KG1 (cell line): Measurements from ENCODE around the gene ZDHHC18.
A peak's percentile ranks its signal among the peaks of the same experiment; 100 is the strongest.

Experiments used
- DNase-seq: peaks from one replicate; lab custom pipeline; 2025; lab: John Stamatoyannopoulos, UW

The ZDHHC18 gene, protein sequence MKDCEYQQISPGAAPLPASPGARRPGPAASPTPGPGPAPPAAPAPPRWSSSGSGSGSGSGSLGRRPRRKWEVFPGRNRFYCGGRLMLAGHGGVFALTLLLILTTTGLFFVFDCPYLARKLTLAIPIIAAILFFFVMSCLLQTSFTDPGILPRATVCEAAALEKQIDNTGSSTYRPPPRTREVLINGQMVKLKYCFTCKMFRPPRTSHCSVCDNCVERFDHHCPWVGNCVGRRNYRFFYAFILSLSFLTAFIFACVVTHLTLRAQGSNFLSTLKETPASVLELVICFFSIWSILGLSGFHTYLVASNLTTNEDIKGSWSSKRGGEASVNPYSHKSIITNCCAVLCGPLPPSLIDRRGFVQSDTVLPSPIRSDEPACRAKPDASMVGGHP

DNA sequence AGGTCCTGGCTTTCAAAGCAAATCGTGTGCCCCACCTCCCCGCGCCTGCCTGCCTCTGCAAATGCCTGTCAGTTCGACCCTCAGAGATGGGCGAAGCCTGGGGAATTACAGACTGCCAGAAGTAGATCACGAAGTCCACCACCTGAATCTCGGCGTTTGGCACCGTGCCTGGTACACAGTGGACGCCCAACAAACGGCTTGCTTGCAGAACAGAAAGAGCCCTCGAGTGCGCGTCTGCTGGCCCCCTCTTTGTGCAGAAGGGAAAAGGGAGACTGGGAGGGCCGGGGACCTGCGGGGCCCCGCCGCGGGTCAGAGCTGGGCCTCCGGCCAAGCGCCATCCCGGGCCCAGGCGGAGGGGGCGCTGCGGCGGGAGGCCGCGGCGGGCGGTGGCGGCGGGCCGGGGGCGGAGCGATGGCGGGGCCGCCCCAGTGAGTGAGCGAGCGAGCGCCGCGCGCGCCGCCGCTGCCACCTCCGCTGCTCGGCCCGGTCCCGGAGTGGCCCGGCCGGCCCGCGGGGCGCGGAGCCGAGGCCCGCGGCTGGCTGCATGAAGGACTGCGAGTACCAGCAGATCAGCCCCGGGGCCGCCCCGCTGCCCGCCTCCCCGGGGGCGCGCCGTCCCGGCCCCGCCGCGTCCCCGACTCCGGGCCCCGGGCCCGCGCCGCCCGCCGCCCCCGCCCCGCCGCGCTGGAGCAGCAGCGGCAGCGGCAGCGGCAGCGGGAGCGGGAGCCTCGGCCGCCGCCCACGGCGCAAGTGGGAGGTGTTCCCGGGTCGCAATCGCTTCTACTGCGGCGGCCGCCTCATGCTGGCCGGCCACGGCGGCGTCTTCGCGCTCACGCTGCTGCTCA is at the start of gene ZDHHC18:
TSS of gene ZDHHC18 (plus strand) at position 428 of the 845 bp plus-strand sequence. CDS start at position 545, 117 bp downstream.
- peak; percentile 25 for DNase-seq

DNA sequence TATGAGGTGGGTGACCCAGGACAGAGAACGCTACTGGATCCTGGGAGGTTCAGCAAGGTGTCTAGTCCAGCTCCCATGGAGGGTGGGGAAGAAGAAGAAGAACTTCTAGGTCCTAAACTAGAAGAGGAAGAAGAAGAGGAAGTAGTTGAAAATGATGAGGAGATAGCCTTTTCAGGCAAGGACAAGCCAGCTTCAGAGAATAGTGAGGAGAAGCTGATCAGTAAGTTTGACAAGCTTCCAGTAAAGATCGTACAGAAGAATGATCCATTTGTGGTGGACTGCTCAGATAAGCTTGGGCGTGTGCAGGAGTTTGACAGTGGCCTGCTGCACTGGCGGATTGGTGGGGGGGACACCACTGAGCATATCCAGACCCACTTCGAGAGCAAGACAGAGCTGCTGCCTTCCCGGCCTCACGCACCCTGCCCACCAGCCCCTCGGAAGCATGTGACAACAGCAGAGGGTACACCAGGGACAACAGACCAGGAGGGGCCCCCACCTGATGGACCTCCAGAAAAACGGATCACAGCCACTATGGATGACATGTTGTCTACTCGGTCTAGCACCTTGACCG is 47.3 kb upstream of the ZDHHC18 start:
- no peak for DNase-seq

DNA sequence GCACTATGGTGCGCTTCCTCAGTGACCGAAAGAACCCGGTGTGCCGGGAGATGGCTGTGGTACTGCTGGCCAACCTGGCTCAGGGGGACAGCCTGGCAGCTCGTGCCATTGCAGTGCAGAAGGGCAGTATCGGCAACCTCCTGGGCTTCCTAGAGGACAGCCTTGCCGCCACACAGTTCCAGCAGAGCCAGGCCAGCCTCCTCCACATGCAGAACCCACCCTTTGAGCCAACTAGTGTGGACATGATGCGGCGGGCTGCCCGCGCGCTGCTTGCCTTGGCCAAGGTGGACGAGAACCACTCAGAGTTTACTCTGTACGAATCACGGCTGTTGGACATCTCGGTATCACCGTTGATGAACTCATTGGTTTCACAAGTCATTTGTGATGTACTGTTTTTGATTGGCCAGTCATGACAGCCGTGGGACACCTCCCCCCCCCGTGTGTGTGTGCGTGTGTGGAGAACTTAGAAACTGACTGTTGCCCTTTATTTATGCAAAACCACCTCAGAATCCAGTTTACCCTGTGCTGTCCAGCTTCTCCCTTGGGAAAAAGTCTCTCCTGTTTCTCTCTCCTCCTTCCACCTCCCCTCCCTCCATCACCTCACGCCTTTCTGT is 46.0 kb upstream of the ZDHHC18 start:
- no peak for DNase-seq

DNA sequence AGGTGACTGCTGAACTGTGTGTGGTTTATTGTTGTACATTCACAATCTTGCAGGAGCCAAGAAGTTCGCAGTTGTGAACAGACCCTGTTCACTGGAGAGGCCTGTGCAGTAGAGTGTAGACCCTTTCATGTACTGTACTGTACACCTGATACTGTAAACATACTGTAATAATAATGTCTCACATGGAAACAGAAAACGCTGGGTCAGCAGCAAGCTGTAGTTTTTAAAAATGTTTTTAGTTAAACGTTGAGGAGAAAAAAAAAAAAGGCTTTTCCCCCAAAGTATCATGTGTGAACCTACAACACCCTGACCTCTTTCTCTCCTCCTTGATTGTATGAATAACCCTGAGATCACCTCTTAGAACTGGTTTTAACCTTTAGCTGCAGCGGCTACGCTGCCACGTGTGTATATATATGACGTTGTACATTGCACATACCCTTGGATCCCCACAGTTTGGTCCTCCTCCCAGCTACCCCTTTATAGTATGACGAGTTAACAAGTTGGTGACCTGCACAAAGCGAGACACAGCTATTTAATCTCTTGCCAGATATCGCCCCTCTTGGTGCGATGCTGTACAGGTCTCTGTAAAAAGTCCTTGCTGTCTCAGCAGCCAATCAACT is 45.2 kb upstream of the ZDHHC18 start:
- no peak for DNase-seq

DNA sequence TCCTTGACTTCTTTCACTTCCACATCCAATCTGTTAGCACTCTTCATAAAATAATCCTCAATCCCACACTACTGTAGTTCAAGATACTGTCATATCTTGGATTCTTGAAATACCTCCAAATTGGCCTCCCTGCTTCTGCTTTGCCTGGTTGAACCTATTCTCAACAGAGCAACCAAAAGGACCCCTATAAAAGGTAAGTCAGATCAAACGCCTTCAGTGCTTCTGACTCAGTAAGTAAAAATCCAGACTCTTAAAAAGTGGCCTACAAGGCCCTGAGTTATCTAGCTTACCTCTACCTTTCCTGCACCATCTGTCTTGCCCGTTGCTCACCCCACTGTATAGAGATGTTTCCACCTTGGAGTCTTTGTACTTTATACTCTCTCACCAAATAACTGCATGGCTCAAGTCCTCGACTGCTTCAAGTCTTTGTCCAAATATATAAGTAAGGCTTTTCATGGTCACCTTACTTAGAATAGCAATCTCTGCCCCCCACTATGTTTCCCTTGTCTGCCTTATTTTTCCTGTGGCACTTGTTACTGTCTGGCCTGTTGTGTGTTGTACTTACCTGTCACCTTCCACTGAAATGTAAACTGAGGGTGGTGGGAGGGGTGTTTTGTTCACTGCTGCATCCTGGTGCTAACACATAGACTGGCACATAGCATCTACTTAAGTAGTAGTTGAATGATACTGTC is 43.8 kb upstream of the ZDHHC18 start:
- no peak for DNase-seq

DNA sequence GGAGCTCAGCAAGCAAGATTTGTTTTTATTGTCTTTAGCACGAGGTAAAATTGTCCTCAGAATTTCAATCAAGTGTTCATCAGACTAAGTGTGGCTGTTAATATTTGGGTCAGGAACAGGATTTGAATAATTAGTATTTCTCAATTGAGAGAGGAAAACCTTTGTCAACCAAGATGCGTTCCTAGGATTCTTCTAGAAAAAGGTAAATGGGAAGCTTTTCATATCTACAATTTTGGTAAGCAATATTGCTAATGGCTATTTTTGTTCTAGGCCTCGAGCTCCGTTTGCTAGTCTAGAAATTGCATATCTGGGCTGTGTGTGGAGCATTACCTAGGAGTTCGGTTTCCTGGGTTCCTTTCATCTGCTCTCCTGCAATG is 42.9 kb upstream of the ZDHHC18 start:
- DNase-seq = no peak

DNA sequence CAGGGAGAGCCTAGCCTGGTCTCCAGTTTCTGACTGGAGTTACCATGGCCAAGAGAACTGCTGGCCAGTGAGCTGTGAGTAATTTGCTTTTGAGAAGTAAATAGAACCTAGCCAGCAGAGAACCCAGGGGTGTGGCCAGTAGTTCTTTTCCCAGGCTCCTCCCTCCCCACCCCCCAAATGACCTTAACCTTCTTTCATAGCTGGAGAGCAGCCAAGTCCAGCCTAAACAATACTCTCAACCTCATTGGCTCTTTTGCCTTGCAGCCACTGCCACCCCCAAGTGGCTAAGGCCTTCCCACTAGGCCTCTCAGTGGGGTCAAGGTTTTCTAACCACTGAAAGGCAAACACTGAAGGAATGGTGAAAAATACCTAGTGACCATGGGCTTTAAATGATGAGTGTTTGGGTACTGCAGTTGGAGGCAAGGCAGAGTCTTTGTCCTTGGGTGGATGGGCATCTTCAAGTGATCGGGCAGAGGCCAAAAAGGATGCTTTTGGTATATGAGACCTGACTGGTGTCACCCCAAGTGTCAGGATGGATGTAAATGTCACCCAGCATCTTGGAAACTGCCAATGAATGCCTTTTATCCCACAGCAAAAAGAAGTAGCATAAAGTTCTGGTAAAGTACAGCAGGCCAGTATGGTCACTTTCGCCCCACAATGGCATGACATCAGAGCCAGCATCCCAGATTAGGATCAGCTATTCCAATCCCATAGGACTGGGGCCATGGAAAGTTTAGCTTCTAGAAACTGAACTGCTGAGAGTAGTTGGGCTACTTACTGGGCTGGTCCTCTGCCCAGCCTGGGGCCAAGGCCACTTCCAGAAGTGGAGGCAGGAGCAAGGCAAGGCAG is 42.2 kb upstream of the ZDHHC18 start:
- no peak for DNase-seq

DNA sequence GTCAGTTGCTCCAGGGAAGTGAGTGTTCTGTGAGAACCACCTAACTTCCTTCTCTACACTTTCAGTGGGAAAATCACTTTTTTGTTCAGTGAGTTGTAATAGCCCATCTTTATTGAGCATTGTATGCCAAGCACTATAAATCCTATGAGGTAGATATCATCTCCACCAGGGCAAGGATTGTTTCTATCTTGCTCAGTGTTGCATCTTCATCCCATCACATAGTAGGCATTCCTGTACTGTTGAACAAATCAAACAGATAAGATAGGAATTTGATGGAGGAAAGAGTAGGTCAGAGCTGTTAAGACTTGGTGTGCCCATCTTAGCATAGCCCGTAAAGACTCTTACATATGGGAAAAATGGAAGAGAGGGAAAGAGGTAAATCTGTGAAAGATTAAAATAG is 41.6 kb upstream of the ZDHHC18 start:
- no peak for DNase-seq

DNA sequence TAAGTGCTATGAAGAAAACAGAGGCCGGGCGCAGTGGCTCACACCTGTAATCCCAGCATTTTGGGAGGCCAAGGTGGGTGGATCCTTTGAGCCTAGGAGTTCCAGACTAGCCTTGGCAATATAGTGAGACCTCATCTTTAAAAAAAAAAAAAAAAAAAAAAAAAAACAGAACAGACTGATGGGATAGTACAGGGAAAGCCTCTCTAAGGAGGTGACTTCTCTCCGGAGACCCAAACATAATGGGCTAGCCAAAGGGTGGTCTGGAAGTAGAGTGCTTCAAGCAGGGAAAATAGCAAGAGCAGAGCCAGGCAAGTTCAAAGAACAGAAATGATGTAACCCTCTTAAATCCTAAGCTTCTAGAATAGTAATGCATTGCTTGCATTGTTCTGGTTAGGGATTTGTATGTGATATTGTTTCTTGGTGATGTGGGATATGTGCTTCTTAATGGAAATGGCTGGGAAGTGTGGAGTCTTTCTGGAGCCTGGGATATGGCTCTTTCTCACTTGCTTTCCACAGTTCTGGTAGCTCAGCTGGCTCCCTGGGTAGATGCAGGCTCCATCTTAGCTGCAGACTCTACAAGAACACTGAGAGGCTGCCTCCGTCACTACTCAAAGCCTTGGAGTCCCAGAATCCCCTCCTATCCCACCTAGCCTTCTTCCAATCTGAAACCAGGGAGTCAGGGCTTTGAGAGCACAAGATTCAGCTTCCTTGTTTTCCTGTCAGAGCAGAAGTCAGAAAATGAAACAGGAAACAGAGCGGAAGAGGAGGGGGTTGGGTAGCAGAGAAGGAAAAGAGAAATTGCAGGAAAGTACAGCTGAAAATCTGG is 40.7 kb upstream of the ZDHHC18 start:
- DNase-seq = peak; percentile 64

DNA sequence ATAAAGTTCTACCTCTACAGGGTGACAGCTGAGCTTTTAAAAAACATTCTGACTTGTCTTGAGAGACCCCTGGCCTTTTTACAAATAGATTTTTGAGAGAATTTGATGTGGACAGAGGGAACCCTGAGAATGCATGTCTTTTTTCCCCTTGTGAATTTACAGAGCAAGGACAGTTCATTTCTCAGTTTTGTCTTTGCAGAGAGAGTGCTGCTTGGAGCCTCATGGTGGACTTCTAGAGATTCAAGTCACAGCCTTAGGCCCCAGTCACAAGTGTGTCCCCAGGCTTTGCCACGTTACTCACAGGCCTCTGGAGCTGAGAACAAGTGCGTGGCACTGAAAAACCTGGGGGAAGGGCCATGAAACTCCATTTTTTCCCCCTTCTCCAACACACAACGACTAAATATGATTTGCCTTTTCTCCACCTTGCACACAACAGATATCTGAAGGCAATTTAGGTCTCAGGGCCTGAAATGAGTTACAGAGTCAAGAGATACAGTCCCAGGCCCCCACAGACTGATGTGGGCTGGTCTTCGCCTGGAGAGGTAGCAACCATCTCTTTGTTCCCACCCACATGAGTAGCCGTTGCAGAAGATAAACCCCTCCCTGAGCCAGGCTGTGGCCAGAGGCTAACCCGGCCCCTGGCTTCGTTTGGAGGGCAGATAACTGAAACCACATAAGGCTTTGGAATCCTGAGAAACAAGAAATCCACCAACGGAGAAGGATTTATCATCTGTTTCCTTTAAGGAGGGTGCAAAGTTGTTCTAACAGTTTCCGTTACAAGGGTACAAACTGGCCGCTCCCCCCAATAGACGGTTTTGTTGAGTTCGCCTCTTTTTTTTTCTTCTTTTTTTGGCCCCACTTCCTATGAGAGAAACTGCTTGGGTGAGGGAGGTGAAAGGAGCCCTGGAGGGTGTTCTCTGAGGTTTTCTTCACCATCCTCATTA is 39.8 kb upstream of the ZDHHC18 start:
- DNase-seq = peak; percentile 73

DNA sequence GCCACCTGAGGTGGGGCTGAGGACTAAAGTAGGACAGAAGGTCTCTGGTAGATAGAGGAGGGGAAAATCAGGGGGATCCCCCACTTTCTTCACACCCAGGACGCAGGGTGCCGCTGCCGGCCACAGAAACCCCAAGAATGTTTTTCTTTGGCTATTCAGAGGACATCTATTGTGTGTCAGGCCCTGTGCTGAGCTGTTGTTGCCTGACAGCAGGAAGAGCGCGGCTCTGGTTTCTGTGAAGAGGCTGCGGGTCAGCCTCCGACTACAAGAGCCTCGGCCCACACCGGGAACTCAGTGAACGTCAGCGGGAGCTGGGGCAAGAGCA is 39.1 kb upstream of the ZDHHC18 start:
- peak; percentile 80 for DNase-seq

DNA sequence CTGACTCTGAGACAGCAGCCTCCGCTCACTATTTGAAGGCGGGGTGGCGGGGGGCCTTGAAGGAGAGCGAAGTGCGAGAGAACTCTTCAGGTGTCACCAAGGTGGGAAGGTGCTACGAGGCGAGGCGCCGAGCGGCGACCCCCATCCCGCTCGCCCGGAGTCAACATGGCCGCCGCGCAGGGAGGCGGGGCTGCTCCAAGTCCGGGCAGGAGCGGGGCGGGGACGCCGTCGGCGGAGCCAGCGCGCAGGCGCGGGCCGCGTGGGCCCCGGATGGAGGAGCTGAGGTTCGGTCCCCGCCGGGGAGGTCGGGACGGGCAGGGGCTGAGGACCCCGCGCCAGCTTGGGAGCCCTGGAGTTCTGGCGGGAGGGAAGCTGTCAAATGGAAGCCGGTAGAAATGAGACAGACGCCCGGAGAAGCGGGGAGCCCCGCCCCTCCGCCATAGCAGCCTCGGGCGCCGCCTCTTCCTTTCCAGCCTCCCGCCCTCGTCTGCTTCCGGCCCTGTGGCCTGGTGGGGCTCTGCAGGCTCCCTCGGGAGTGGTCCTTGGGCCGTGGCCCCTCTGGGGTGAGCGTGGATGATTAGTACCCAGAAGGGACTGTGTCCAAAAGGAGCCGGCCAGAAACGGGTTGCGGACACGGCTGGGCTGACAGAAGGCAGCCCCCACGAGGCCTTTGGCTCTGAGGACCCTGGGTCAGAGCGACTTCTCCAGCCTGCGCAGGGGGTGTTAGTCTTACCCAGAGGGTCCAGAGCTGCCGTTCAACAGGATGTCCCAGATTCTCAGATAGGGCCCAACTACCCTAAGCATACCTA is 38.6 kb upstream of the ZDHHC18 start, which contains the start of gene PIGV:
TSS of gene PIGV (plus strand) at position 245 of the 809 bp plus-strand sequence. CDS start 2,866 bp downstream, outside the sequence.
- DNase-seq = peak; percentile 96

DNA sequence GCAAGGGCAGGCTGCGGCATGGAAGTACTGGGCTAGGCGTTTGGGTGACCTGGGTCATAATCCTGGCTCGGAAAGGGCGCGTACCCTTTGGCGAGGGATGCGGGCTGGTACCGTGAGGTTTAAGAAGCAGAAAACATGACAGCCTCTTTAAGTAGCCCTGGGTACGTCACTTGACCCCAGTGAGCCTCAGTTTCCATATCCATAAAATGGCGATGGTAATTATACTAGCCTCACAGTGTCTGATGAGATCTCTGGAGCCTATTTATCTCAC is 38.0 kb upstream of the ZDHHC18 start:
- DNase-seq = no peak

DNA sequence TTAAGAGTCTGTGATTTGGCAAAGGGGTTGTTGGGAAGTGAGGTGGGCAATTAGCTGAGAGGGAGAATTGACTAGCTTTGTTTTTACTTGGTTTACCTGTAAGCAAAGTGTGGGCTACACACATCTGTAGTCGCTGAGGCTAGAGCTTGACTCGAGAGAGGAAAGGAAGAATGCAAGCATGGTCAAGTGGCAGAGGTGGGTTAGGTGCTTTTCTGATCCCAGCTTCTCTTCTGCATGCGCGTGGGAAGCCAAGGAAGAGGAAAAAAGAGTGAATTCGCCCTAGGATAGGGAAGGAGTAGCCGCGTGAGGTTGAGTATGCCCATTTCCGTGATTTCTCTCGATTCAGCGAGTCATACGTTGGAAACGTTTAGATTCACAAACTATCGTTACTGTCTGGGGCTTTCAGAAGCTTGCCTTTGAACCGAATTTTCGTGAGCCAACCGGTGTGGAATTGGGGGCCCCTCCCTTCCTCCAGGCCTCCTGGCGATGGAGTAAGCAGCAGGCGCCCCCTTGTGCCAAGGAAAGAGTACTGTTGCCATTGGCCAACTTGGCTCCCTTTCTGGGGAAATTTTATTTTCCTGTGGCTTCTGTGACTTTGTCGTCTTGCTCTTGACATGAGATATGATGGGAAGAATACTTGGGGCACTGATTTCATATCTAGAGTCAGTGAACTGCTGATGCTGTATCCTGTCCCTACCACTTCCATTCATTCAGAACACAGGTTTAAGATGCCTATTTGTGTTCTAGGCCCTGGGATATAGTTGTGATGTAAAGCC is 37.5 kb upstream of the ZDHHC18 start:
- peak; percentile 66 for DNase-seq

DNA sequence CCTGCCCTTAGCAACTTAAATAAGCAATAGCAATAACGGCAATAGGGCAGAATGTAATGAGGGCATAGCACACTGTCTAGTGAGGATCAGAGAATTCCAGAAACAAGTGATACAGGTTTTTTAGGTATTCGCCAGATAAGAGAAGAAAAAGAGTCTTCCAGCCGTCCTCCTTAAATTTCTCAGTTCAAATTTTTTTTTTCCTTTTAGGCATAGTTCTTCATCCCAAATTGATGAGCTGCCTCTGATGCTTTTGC is 36.9 kb upstream of the ZDHHC18 start:
- DNase-seq = no peak

DNA sequence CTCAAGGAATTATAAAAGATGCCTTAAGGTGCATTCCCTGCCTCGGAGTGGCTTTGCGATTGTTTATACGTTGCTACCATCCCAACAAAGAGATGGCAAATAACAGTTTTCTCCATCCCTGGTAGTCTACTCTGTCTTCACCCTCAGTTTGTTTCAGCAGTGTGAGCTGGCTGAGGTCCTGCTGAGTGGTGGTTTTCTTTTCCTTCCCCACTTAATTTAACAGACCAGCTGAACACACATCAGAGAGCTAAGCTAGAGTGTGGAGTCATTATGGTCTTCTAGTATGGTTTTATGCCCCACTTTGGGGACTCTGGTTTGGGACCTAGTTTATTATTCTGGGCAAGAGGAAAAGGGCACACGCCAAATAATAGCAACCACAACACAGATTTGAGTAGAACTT is 36.6 kb upstream of the ZDHHC18 start:
- DNase-seq = no peak

DNA sequence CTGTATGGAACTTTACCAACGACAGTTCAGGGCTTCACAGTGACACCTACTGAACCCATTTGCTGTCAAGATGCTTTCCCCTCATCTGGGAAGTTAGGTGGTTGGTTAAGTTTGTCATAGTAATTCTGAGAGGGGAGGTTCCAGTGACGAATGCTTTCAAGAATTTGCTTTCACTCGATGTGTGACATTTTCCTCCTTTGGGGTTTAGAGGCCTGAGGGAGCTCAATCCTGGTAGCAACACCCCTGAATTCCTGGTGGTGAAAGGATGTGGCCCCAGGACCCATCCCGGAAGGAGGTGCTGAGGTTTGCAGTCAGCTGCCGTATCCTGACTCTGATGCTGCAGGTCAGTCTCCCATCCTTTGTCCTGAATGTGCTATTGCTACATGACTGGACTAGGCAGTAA is 35.9 kb upstream of the ZDHHC18 start:
- no peak for DNase-seq
